Measurements from ENCODE around the gene CCL20.

DNA sequence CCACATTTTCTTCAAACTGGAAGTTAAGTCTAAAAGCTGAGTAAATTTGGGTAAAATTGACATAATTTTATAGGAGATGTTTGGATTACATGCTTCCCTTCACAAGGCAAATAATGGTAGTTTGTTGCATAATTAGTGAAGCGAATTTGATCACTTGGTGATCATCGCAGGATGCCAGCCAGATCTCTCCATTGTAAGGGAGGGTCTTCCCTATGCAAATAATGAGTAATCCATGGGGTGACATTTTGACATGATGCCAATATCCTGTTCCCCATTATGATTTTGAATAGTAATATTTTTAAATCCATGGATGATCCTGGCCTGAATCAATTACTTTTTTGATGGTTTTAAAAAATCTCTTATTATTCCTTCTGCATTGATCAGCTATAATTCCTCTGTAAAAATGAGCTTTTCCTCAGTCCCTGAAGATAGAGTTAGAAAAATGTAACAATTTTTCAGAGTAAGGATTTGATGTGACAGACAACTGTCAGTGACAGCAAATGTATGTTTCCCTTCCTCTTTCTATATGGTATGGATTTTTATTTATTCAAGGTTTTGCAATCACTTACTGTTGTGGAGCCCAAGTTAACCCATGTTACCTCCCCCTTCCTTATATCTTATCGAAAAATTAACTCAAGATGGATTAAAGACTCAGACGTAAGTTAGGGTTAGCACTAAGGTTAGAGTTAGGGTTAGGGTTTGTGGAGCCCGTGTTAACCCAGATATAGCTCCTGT lies 21.4 kb downstream of the CCL20 start:
- no peak for TF ChIP-seq NFE2L1 (CRISPR knock-in tag; IDR thresholded peaks at IDR 0.05)
- no peak for TF ChIP-seq CTCF (IDR thresholded peaks at IDR 0.05)
- TF ChIP-seq, protein P1, sequence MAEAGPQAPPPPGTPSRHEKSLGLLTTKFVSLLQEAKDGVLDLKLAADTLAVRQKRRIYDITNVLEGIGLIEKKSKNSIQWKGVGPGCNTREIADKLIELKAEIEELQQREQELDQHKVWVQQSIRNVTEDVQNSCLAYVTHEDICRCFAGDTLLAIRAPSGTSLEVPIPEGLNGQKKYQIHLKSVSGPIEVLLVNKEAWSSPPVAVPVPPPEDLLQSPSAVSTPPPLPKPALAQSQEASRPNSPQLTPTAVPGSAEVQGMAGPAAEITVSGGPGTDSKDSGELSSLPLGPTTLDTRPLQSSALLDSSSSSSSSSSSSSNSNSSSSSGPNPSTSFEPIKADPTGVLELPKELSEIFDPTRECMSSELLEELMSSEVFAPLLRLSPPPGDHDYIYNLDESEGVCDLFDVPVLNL (CRISPR knock-in tag; IDR thresholded peaks at IDR 0.05; ENCODE audit: borderline replicate concordance, low read depth) = no peak
- no peak for TF ChIP-seq ESRRA (CRISPR knock-in tag; IDR thresholded peaks at IDR 0.05; ENCODE audit: borderline replicate concordance)
- no peak for TF ChIP-seq ZNF219 (CRISPR knock-in tag; IDR thresholded peaks at IDR 0.05; ENCODE audit: borderline replicate concordance)
- TF ChIP-seq PRDM15 (CRISPR knock-in tag; IDR thresholded peaks at IDR 0.05) = no peak
- TF ChIP-seq, protein P2, sequence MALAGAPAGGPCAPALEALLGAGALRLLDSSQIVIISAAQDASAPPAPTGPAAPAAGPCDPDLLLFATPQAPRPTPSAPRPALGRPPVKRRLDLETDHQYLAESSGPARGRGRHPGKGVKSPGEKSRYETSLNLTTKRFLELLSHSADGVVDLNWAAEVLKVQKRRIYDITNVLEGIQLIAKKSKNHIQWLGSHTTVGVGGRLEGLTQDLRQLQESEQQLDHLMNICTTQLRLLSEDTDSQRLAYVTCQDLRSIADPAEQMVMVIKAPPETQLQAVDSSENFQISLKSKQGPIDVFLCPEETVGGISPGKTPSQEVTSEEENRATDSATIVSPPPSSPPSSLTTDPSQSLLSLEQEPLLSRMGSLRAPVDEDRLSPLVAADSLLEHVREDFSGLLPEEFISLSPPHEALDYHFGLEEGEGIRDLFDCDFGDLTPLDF (CRISPR knock-in tag; IDR thresholded peaks at IDR 0.05) = no peak
- TF ChIP-seq ZNF416 (CRISPR knock-in tag; IDR thresholded peaks at IDR 0.05) = no peak
- TF ChIP-seq ARID4B (CRISPR knock-in tag; IDR thresholded peaks at IDR 0.05; ENCODE audit: borderline replicate concordance) = no peak
- no peak for TF ChIP-seq RELA (CRISPR knock-in tag; IDR thresholded peaks at IDR 0.05; ENCODE audit: borderline replicate concordance)
- TF ChIP-seq ZNF121 (CRISPR knock-in tag; IDR thresholded peaks at IDR 0.05) = no peak
- TF ChIP-seq, protein P3, sequence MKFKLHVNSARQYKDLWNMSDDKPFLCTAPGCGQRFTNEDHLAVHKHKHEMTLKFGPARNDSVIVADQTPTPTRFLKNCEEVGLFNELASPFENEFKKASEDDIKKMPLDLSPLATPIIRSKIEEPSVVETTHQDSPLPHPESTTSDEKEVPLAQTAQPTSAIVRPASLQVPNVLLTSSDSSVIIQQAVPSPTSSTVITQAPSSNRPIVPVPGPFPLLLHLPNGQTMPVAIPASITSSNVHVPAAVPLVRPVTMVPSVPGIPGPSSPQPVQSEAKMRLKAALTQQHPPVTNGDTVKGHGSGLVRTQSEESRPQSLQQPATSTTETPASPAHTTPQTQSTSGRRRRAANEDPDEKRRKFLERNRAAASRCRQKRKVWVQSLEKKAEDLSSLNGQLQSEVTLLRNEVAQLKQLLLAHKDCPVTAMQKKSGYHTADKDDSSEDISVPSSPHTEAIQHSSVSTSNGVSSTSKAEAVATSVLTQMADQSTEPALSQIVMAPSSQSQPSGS (CRISPR knock-in tag; IDR thresholded peaks at IDR 0.05; ENCODE audit: borderline replicate concordance, low read depth) = no peak
- no peak for TF ChIP-seq JUN (CRISPR knock-in tag; IDR thresholded peaks at IDR 0.05)
- TF ChIP-seq ETV6 (CRISPR knock-in tag; IDR thresholded peaks at IDR 0.05) = no peak

Measured in WTC11 (cell line).